OCI-LY7 (cell line): ENCODE results near the gene ATG16L2.

Experiments used
- EZH2phosphoT487 ChIP-seq: fragments of 200-600 bp; sonication (generic); IDR thresholded peaks from 2 replicates; pipeline ENCODE4 v1.6.1; 2018; ENCODE audit warnings: low read depth, borderline replicate concordance, mild to moderate bottlenecking, mixed run types, antibody characterized with exemption, low read length, moderate library complexity, mixed read lengths
- TF ChIP-seq, protein P1 (sequence below): fragments of 200-600 bp; sonication (generic); conservative IDR thresholded peaks from 2 replicates; pipeline ENCODE4 v1.5.1; 2014; ENCODE audit warnings: mild to moderate bottlenecking, antibody characterized with exemption, low read length, moderate library complexity, mixed read lengths

DNA sequence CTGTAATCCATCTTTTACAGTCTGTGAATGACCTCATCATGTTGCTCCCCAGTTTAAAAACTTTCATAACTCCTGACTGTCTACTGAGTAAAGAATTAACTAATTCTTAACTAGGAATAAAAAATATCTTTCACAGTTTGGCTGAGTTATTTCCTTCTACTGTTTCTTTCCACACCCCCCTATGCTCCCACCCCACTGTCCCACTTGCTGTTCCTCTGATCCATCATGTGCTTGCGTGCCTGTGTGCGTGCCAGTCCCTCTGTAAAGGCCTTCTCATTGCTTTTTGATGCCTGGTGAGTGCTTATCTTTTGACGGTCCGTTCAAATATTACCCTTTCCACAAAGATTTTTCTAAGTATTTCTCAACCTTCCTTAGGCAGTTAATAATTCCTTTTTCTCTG, 55.6 kb downstream of the ATG16L2 start:
- no peak for TF ChIP-seq EZH2phosphoT487
- TF ChIP-seq, protein P1, sequence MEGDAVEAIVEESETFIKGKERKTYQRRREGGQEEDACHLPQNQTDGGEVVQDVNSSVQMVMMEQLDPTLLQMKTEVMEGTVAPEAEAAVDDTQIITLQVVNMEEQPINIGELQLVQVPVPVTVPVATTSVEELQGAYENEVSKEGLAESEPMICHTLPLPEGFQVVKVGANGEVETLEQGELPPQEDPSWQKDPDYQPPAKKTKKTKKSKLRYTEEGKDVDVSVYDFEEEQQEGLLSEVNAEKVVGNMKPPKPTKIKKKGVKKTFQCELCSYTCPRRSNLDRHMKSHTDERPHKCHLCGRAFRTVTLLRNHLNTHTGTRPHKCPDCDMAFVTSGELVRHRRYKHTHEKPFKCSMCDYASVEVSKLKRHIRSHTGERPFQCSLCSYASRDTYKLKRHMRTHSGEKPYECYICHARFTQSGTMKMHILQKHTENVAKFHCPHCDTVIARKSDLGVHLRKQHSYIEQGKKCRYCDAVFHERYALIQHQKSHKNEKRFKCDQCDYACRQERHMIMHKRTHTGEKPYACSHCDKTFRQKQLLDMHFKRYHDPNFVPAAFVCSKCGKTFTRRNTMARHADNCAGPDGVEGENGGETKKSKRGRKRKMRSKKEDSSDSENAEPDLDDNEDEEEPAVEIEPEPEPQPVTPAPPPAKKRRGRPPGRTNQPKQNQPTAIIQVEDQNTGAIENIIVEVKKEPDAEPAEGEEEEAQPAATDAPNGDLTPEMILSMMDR: no peak
